DND-41 (cell line): ENCODE data around the gene IQCC.

ENCODE experiments used
- ATAC-seq: fragments of 200-7000 bp; cut with Tn5 transposase; 3 replicates; pipeline ENCODE4 v1.9.1; 2021; ENCODE audit warnings: low read depth; ENCODE audit not compliant: insufficient read depth
- DNase-seq: peaks from one replicate; pipeline ENCODE4 v3.0.0-alpha.2; 2020
- H2AFZ ChIP-seq: 2 replicates; pipeline ENCODE4 v1.6.0; 2012; ENCODE audit warnings: low read depth, low read length
- H3K27ac ChIP-seq: 2 replicates; pipeline ENCODE4 v1.5.1; 2012; ENCODE audit warnings: low read length, inconsistent platforms
- H3K27me3 ChIP-seq: fragments of 200-600 bp; sonication (generic); 2 replicates; pipeline ENCODE4 v1.6.0; 2012; ENCODE audit warnings: low read length, mild to moderate bottlenecking, inconsistent platforms; ENCODE audit not compliant: insufficient read depth, poor library complexity
- H3K36me3 ChIP-seq: 2 replicates; pipeline ENCODE4 v1.5.1; 2012; ENCODE audit warnings: low read length, inconsistent platforms; ENCODE audit not compliant: insufficient read depth
- H3K4me1 ChIP-seq: 2 replicates; pipeline ENCODE4 v1.5.1; 2012; ENCODE audit warnings: mild to moderate bottlenecking, low read length; ENCODE audit not compliant: insufficient read depth
- H3K4me2 ChIP-seq: 2 replicates; pipeline ENCODE4 v1.6.0; 2012; ENCODE audit warnings: mild to moderate bottlenecking, moderate library complexity, low read length, inconsistent platforms; ENCODE audit not compliant: insufficient read depth
- H3K4me3 ChIP-seq, 2 experiments: fragments of 200-600 bp in 1 of 2; shearing (Covaris generic) in 1 of 2; 2 replicates each; pipeline ENCODE4 v1.5.1; 2012 to 2016; ENCODE audit warnings: inconsistent platforms in 2 of 2, low read length in 2 of 2, mild to moderate bottlenecking in 2 of 2, low read depth in 1 of 2, moderate library complexity in 1 of 2
- H3K79me2 ChIP-seq: 2 replicates; pipeline ENCODE4 v1.6.0; 2012; ENCODE audit warnings: low read length, inconsistent platforms; ENCODE audit not compliant: insufficient read depth
- H3K9ac ChIP-seq: 2 replicates; pipeline ENCODE4 v1.6.0; 2012; ENCODE audit warnings: low read depth, mild to moderate bottlenecking, inconsistent platforms, low read length, moderate library complexity
- H3K9me3 ChIP-seq: 2 replicates; pipeline ENCODE4 v1.5.1; 2012; ENCODE audit warnings: low read length, moderate library complexity, mild to moderate bottlenecking, inconsistent platforms; ENCODE audit not compliant: insufficient read depth, severe bottlenecking
- H4K20me1 ChIP-seq: 2 replicates; pipeline ENCODE4 v1.6.0; 2012; ENCODE audit warnings: low read length; ENCODE audit not compliant: insufficient read depth
- CTCF ChIP-seq: IDR thresholded peaks from 2 replicates; pipeline ENCODE4 v1.5.1; 2012; ENCODE audit warnings: borderline replicate concordance, low read length, moderate library complexity, mild to moderate bottlenecking; ENCODE audit not compliant: poor library complexity, severe bottlenecking; ENCODE audit errors: extremely low read depth
- EZH2 ChIP-seq: IDR thresholded peaks from 3 replicates; pipeline ENCODE4 v1.6.1; 2012; ENCODE audit warnings: borderline replicate concordance, low read depth, mild to moderate bottlenecking, moderate library complexity, low read length, inconsistent platforms; ENCODE audit not compliant: severe bottlenecking

Gene IQCC

GRCh38 chr1:32170991-32171390 is 34.5 kb upstream of the IQCC start:
- H3K27me3 ChIP-seq = no peaks in the 10 kb centered on the region
- no peak overlapping the region for H2AFZ ChIP-seq
- H3K27ac ChIP-seq = no peak overlapping the region
- H3K4me2 ChIP-seq = no peak overlapping the region
- no peaks in the 10 kb centered on the region for H3K79me2 ChIP-seq
- DNase-seq = no peak
- H3K9me3 ChIP-seq = no peaks in the 10 kb centered on the region
- no peaks in the 10 kb centered on the region for H4K20me1 ChIP-seq
- H3K36me3 ChIP-seq = peaks cover 83% of the 10 kb centered on the region
- H3K4me3 ChIP-seq = no peak overlapping the region
- no peak for ATAC-seq
- H3K4me1 ChIP-seq = peaks cover 14% of the 10 kb centered on the region
- no peak overlapping the region for H3K9ac ChIP-seq
- TF ChIP-seq EZH2 (no peak), CTCF (no peak)

GRCh38 chr1:32172621-32173245 is 32.7 kb upstream of the IQCC start:
- H3K79me2 ChIP-seq = no peaks in the 10 kb centered on the region
- ATAC-seq (peak; percentile 99), DNase-seq (peak; percentile 78)
- H3K4me3 ChIP-seq = no peak overlapping the region
- H3K9ac ChIP-seq = no peak overlapping the region
- H4K20me1 ChIP-seq = no peaks in the 10 kb centered on the region
- no peak overlapping the region for H3K4me2 ChIP-seq
- H3K27ac ChIP-seq = no peak overlapping the region
- TF ChIP-seq CTCF (no peak), EZH2 (no peak)
- H3K9me3 ChIP-seq = no peaks in the 10 kb centered on the region
- H3K36me3 ChIP-seq = peaks cover 70% of the 10 kb centered on the region
- H2AFZ ChIP-seq = no peak overlapping the region
- H3K4me1 ChIP-seq = peaks cover 14% of the 10 kb centered on the region
- H3K27me3 ChIP-seq = no peaks in the 10 kb centered on the region

- peak overlapping the region in 1 of 2 experiments; percentile 92; a peak in 2 of 4 replicates for H3K4me3 ChIP-seq
- peaks cover 46% of the 10 kb centered on the region for H3K36me3 ChIP-seq
- peak overlapping the region; percentile 98 for H3K4me2 ChIP-seq
- H2AFZ ChIP-seq = peak overlapping the region; percentile 77
- H3K79me2 ChIP-seq = peaks cover 38% of the 10 kb centered on the region
- ATAC-seq (no peak), DNase-seq (no peak)
- H3K4me1 ChIP-seq = peaks cover 40% of the 10 kb centered on the region
- no peaks in the 10 kb centered on the region for H3K9me3 ChIP-seq
- peaks cover 19% of the 10 kb centered on the region for H4K20me1 ChIP-seq
- no peaks in the 10 kb centered on the region for H3K27me3 ChIP-seq
- TF ChIP-seq EZH2 (no peak), CTCF (no peak)
- H3K9ac ChIP-seq = peak overlapping the region; percentile 95
- peak overlapping the region; percentile 94 for H3K27ac ChIP-seq
Observed at GRCh38 chr1:32178380-32179192, 26.9 kb upstream of the IQCC start.
